HG02943 (cell line): ENCODE data around the gene FXYD3.
"Not testable (repeated sequence)": the region's sequence is repeated elsewhere in the genome, so short reads cannot be mapped to it uniquely, and the experiment has no call there.

Experiments used
- ATAC-seq: cut with Tn5 transposase; IDR thresholded peaks from one replicate; pipeline ENCODE4 v1.9.1; 2021; ENCODE audit warnings: mild to moderate bottlenecking, low read depth, moderate library complexity; ENCODE audit not compliant: unreplicated experiment

Gene FXYD3

DNA sequence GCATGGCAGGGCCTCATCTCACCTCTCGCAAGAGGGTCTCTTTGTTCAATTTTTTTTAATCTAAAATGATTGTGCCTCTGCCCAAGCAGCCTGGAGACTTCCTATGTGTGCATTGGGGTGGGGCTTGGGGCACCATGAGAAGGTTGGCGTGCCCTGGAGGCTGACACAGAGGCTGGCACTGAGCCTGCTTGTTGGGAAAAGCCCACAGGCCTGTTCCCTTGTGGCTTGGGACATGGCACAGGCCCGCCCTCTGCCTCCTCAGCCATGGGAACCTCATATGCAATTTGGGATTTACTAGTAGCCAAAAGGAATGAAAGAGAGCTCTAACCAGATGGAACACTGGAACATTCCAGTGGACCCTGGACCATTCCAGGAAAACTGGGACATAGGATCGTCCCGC is 8.0 kb downstream of the FXYD3 start:
- no peak for ATAC-seq

GRCh38 chr19:35124098-35125060 is 8.8 kb downstream of the FXYD3 start:
- peak; percentile 67 for ATAC-seq

DNA sequence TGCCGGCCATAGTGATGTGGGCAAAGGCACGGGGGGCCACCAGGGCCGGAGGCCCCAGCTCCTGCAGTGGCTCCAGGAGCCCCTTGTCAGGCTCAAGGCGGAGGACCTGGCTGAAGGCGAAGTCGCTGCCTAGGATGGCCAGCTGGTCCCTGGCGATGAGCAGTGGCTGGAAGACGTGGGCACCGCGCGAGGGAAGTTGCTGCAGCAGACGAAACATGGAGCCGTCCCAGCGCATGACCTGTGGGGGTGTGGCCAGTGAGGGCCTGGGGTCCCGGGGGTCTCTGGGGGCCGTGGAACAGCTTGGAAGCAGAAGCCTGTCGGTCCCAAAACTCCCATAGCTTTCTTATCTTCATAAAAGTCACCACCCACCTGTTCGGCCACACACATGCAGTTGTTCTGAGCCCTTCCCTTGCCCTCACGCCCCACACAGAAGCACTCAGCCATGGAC is 9.7 kb downstream of the FXYD3 start:
- ATAC-seq, result no peak

- ATAC-seq, result no peak
Observed at GRCh38 chr19:35125749-35126623, 10.4 kb downstream of the FXYD3 start.

DNA sequence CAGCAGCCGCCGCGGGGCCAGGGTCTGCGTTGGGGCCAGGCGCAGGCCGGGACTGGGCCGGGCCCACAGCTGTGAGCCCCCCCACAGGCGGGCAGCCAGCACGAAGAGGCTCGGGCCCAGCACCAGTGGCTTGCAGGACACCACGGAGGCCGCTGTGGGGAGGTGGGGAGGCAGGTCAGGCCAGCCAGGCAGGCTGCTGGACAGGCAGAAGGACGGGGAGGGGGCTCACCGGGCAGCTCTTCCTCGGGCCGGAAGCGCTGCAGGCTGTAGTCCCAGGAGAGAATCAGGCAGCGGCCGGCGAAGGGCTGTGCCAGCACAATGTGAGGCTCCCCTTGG is 11.0 kb downstream of the FXYD3 start:
- ATAC-seq, result no peak

- no peak for ATAC-seq
Observed at GRCh38 chr19:35127871-35128270, 12.2 kb downstream of the FXYD3 start.

DNA sequence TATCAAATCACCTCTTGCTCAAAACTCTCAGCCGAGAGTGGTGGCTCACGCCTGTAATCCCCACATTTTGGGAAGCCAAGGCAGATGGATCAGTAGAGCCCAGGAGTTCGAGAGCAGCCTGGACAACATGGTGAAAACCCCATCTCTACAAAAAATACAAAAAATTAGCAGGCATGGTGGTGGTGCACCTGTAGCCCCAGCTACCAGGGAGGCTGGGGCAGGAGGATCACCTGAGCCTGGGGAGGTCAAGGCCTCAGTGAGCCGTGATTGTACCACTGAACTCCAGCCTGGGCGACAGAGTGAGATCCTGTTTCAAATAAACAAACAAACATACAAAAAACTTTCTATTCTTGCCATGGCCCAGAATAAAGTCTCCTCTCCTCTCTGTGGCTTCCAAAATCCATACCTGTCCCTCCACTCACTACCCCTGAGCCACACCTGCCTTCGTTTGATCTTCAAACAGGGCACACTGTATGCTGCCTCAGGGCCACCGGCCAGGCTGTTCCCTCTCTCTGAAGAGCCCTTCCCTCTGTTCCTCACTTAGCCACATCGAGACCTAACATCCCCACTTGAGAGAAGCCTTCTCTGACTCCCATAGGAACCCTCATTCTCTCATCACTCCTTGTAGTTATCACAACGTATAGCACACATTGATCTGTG is 12.9 kb downstream of the FXYD3 start:
- no peak for ATAC-seq

DNA sequence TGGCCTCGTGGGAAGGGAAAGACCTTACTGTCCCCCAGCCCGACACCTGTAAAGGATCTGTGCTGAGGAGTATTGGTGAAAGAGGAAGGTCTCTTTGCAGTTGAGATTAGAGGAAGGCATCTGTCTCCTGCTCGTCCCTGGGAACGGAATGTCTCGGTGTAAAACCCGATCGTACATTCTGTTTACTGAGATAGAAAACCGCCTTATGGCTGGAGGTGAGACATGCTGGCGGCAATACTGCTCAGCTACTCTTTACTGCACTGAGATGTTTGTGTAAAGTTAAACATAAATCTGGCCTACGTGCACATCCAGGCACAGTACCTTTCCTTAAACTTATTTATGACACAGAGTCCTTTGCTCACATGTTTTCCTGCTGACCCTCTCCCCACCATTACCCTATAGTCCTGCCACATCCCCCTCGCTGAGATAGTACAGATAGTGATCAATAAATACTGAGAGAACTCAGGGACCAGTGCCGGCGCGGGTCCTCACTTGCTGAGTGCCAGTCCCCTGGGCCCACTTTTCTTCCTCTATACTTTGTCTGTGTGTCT is 14.2 kb downstream of the FXYD3 start:
- ATAC-seq, result not testable (repeated sequence)

GRCh38 chr19:35130761-35131720 is 15.4 kb downstream of the FXYD3 start:
- no peak for ATAC-seq

GRCh38 chr19:35132254-35132653 is 16.6 kb downstream of the FXYD3 start:
- ATAC-seq, result no peak

- ATAC-seq, result no peak
Observed at GRCh38 chr19:35133826-35134225, 18.2 kb downstream of the FXYD3 start.

- ATAC-seq, result no peak
Observed at GRCh38 chr19:35134601-35135242, 19.1 kb downstream of the FXYD3 start, which contains the start of gene LGI4. TSS of gene LGI4 (minus strand) at chr19:35135059. CDS start at chr19:35134680, 379 bp downstream.

DNA sequence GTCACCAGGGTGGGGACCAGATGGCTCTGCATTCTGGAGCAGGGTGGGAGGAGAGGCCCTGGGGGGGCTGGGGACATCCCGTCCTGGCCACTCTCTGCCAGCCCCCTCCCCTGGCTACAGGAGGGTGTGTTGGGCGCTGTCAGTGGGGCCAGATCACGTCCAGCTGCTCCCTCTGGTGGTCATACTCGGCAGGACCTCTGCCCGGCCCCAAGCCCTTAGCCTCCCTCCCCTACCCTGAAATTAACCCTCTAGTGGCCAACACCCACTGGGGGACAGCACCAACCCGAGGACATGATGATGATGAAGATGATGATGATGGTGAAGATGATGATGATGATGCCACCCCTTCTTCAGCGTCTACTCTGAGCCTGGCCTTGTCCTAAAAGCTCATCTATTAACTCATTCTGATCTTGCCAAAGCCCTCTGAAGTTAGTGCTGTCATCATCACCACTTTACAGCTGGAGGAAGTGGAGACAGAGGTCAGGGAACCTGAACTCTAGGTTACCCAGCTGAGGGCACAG is 19.8 kb downstream of the FXYD3 start:
- no peak for ATAC-seq

DNA sequence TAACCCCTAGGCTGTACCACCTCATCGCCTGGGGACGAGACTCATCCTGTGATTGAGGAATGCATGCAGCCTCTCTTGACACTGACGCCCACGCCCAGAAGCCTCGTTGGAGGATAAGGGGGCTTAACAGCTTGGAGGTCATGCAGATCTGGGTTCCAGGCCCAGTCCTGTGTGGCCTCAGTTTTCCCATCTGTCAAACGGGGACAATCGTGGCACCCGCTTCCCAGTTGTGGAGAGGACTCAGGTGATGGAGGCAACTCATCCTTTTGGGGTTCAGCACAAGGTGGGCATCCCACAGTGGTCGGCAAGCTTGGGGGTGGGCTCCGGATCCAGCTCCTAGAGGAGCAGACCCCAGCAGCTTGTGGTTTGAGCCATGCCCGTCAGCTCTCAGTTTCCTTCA is 20.6 kb downstream of the FXYD3 start:
- no peak for ATAC-seq

DNA sequence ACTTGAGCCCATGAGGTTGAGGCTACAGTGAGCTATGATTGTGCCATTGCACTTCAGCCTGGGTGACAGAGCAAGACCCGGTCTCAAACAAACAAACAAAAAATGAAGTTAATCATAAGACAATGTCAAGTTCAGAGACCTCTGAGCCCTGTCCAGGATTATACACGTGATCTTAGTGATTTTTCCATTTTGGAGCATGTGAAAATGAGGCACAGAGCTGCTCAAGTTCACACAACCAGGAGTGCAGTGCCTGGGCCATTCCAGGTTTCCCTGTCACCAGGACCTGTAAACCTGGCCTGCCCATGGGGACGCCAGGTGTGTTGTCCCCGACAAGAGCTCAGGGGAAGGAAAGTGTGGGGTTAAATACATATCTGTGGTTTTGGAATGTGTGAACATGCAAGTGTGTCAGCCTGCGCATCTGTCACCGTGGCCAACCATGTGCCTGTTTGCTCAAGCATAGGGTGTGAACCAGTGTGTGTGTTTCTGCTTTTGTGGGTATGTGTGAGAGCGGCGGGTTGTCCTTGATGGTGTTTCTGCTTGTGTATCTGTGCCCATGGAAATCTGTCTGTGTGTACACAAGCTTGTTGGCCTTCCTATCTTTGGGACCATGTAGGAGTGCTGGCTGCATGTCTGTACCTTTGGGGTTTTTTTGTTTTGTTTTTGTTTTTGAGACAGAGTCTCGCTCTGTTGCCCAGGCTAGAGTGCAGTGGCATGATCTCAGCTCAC is 21.5 kb downstream of the FXYD3 start:
- no peak for ATAC-seq

GRCh38 chr19:35138305-35138892 is 22.8 kb downstream of the FXYD3 start, which contains the start of gene FXYD1:
TSS of gene FXYD1 (plus strand) at chr19:35138824. CDS start at chr19:35140080, 1,256 bp downstream.
- ATAC-seq, result no peak

- no peak for ATAC-seq
Observed at GRCh38 chr19:35140207-35140961, 24.8 kb downstream of the FXYD3 start.
